ENCODE data around the gene ZNF546.

ZNF546 gene

DNA sequence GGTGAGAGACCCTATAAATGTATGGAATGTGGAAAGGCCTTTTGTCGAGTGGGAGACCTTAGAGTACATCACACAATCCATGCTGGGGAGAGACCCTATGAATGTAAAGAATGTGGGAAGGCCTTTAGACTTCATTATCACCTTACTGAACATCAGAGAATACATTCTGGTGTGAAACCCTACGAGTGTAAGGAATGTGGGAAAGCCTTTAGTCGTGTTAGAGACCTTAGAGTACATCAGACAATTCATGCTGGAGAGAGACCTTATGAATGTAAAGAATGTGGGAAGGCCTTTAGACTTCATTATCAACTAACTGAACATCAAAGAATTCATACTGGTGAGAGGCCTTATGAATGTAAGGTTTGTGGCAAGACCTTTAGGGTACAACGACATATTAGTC lies 17.1 kb downstream of the ZNF546 start:
- no peak overlapping the region for H3K4me2 ChIP-seq (ENCODE audit: low read depth, low read length, poor library complexity, severe bottlenecking)
- no peak overlapping the region for H3K9ac ChIP-seq (ENCODE audit: low read length)
- H3F3A ChIP-seq (ENCODE audit: insufficient read depth): no peaks in the 10 kb centered on the region
- no peaks in the 10 kb centered on the region for H3K9me2 ChIP-seq (replicated peaks; ENCODE audit: insufficient read depth, low read length)
- H4K20me1 ChIP-seq (ENCODE audit: low read depth, low read length): no peaks in the 10 kb centered on the region
- no peak overlapping the region for H2AFZ ChIP-seq (ENCODE audit: low read depth, low read length, severe bottlenecking)
- H3K27me3 ChIP-seq (ENCODE audit: low read length): no peaks in the 10 kb centered on the region
- TF ChIP-seq, protein P1, sequence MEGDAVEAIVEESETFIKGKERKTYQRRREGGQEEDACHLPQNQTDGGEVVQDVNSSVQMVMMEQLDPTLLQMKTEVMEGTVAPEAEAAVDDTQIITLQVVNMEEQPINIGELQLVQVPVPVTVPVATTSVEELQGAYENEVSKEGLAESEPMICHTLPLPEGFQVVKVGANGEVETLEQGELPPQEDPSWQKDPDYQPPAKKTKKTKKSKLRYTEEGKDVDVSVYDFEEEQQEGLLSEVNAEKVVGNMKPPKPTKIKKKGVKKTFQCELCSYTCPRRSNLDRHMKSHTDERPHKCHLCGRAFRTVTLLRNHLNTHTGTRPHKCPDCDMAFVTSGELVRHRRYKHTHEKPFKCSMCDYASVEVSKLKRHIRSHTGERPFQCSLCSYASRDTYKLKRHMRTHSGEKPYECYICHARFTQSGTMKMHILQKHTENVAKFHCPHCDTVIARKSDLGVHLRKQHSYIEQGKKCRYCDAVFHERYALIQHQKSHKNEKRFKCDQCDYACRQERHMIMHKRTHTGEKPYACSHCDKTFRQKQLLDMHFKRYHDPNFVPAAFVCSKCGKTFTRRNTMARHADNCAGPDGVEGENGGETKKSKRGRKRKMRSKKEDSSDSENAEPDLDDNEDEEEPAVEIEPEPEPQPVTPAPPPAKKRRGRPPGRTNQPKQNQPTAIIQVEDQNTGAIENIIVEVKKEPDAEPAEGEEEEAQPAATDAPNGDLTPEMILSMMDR (IDR thresholded peaks at IDR 0.05; ENCODE audit: insufficient read depth, low read length, poor library complexity, severe bottlenecking): no peak
- no peak for TF ChIP-seq EZH2phosphoT487 (conservative IDR thresholded peaks at IDR 0.05; ENCODE audit: low read length)
- H3K36me3 ChIP-seq (ENCODE audit: low read length): peaks cover 38% of the 10 kb centered on the region
- H3K9me3 ChIP-seq (ENCODE audit: insufficient read depth, low read length): peaks cover 33% of the 10 kb centered on the region
- H3K27ac ChIP-seq (ENCODE audit: low read depth, low read length): no peak overlapping the region
- H3K4me3 ChIP-seq (ENCODE audit: insufficient read depth, low read length, poor library complexity, severe bottlenecking): no peak overlapping the region
- H3K79me2 ChIP-seq (ENCODE audit: insufficient read depth, low read length): no peaks in the 10 kb centered on the region

DNA sequence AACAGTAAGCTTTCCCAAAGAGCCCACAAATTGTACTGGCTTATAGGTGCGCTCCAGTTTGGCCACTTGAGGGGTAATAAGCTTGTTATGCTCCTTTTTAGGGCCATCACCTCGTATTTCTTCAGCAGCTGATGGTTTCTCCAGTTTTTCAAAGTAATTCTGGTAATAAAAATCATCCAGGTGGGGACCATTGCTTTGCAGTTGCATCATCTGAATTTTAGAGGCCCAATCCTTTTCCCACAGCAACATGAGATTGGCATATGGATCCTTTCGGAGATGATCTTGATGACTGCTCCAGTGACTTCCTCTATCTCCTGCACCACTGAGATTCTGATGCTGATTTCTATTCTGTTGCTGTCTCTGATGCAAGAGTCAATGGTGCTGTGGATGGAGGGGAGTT lies 27.1 kb downstream of the ZNF546 start:
- no peak overlapping the region for H3K27ac ChIP-seq (ENCODE audit: low read depth, low read length)
- no peaks in the 10 kb centered on the region for H3K9me2 ChIP-seq (replicated peaks; ENCODE audit: insufficient read depth, low read length)
- no peaks in the 10 kb centered on the region for H3K79me2 ChIP-seq (ENCODE audit: insufficient read depth, low read length)
- TF ChIP-seq, protein P1 (IDR thresholded peaks at IDR 0.05; ENCODE audit: insufficient read depth, low read length, poor library complexity, severe bottlenecking): no peak
- no peak for TF ChIP-seq EZH2phosphoT487 (conservative IDR thresholded peaks at IDR 0.05; ENCODE audit: low read length)
- no peak overlapping the region for H3K4me3 ChIP-seq (ENCODE audit: insufficient read depth, low read length, poor library complexity, severe bottlenecking)
- H3F3A ChIP-seq (ENCODE audit: insufficient read depth): no peaks in the 10 kb centered on the region
- peaks cover 44% of the 10 kb centered on the region; the same call in 1 of the 2 replicates for H3K9me3 ChIP-seq (ENCODE audit: insufficient read depth, low read length)
- H3K27me3 ChIP-seq (ENCODE audit: low read length): no peaks in the 10 kb centered on the region
- no peaks in the 10 kb centered on the region for H4K20me1 ChIP-seq (ENCODE audit: low read depth, low read length)
- H2AFZ ChIP-seq (ENCODE audit: low read depth, low read length, severe bottlenecking): no peak overlapping the region
- H3K36me3 ChIP-seq (ENCODE audit: low read length): no peaks in the 10 kb centered on the region
- no peak overlapping the region for H3K9ac ChIP-seq (ENCODE audit: low read length)
- H3K4me2 ChIP-seq (ENCODE audit: low read depth, low read length, poor library complexity, severe bottlenecking): no peak overlapping the region

DNA sequence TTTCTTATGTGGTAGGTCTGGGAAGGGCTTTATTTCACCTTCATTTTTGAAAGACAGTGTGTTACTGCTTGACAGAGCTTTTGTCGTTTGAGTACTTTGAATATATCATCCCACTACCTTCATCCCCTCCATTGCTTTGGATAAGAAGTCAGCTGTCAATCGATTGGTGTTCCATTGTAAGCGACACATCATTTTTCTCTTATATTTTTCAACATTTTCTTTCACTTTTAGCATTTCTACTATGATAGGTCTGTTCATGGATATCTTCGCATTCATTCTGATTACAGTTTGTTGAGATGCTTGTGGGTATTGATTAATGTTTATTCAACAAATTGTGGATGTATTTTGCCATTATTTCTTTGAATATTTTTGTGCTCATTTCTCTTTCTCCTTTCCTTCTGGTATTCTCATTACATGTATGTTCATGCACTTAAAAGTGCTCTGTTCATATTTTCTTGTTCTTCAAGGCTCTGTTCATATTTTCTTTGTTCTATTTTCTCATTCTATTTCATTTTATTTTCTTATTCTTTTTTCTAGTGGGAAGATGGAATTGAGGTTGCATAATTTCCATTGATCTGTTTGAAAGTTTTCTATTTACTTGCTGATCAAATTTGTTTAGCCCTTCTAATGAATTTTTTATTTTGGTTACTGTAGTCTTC lies 29.2 kb downstream of the ZNF546 start:
- TF ChIP-seq, protein P1 (IDR thresholded peaks at IDR 0.05; ENCODE audit: insufficient read depth, low read length, poor library complexity, severe bottlenecking): no peak
- no peak for TF ChIP-seq EZH2phosphoT487 (conservative IDR thresholded peaks at IDR 0.05; ENCODE audit: low read length)
- no peak overlapping the region for H2AFZ ChIP-seq (ENCODE audit: low read depth, low read length, severe bottlenecking)
- H3K79me2 ChIP-seq (ENCODE audit: insufficient read depth, low read length): no peaks in the 10 kb centered on the region
- H3K9me3 ChIP-seq (ENCODE audit: insufficient read depth, low read length): peaks cover 57% of the 10 kb centered on the region; the same call in 1 of the 2 replicates
- no peaks in the 10 kb centered on the region for H3K27me3 ChIP-seq (ENCODE audit: low read length)
- no peak overlapping the region for H3K27ac ChIP-seq (ENCODE audit: low read depth, low read length)
- H3K4me3 ChIP-seq (ENCODE audit: insufficient read depth, low read length, poor library complexity, severe bottlenecking): no peak overlapping the region
- no peaks in the 10 kb centered on the region for H3F3A ChIP-seq (ENCODE audit: insufficient read depth)
- no peak overlapping the region for H3K9ac ChIP-seq (ENCODE audit: low read length)
- peaks cover 3% of the 10 kb centered on the region; the same call in 1 of the 2 replicates for H3K36me3 ChIP-seq (ENCODE audit: low read length)
- H4K20me1 ChIP-seq (ENCODE audit: low read depth, low read length): no peaks in the 10 kb centered on the region
- H3K9me2 ChIP-seq (replicated peaks; ENCODE audit: insufficient read depth, low read length): no peaks in the 10 kb centered on the region
- H3K4me2 ChIP-seq (ENCODE audit: low read depth, low read length, poor library complexity, severe bottlenecking): no peak overlapping the region

All from SU-DHL-6 (cell line).